A673 (cell line): ENCODE measurements around the gene ACKR2. TPM values are rescaled to one million over a fixed set of nuclear protein-coding genes. Genes with fewer than 3 reads are reported as not detected.

Experiments used
- BruUV-seq: library from RNA; stranded (reverse); fragments of 400-500 nt; replicated peaks from 2 replicates; lab custom pipeline; 2021; lab: Mats Ljungman, UMichigan
- CTCF ChIA-PET: fragments of 300-600 bp; sonication (Branson Sonifier 250); formaldehyde crosslinking; loops from one replicate; lab custom pipeline; 2022; ENCODE audit warnings: antibody characterized with exemption; lab: Charles Lee
- POLR2A ChIA-PET: fragments of 300-600 bp; sonication (Branson Sonifier 250); formaldehyde crosslinking; loops from one replicate; lab custom pipeline; 2022; ENCODE audit warnings: antibody characterized with exemption; ENCODE audit not compliant: low non-redundant PET; lab: Charles Lee
- DNase-seq: peaks from one replicate; pipeline ENCODE4 v3.0.0-alpha.2; 2015; ENCODE audit warnings: low spot score
- H3K27ac ChIP-seq: fragments of 200-600 bp; sonication (generic); 2 replicates; pipeline ENCODE4 v1.5.1; 2016; ENCODE audit warnings: mixed run types, low read depth, mild to moderate bottlenecking, mixed read lengths, antibody characterized with exemption, low read length; ENCODE audit not compliant: poor library complexity, severe bottlenecking
- H3K27me3 ChIP-seq: fragments of 200-600 bp; sonication (generic); replicated peaks from 2 replicates; pipeline ENCODE4 v1.6.1; 2017; ENCODE audit warnings: mixed run types, low read depth, mild to moderate bottlenecking, mixed read lengths, antibody characterized with exemption, low read length; ENCODE audit not compliant: insufficient read depth, poor library complexity
- H3K36me3 ChIP-seq: fragments of 200-600 bp; sonication (generic); 2 replicates; pipeline ENCODE4 v1.6.1; 2016; ENCODE audit warnings: mixed run types, mild to moderate bottlenecking, mixed read lengths, antibody characterized with exemption, low read length; ENCODE audit not compliant: insufficient read depth, poor library complexity, severe bottlenecking
- H3K4me1 ChIP-seq: fragments of 200-600 bp; sonication (generic); 2 replicates; pipeline ENCODE4 v1.6.1; 2017; ENCODE audit warnings: mixed run types, mild to moderate bottlenecking, mixed read lengths, antibody characterized with exemption, low read length; ENCODE audit not compliant: insufficient read depth, poor library complexity, severe bottlenecking
- H3K4me3 ChIP-seq: fragments of 200-600 bp; sonication (generic); 2 replicates; pipeline ENCODE4 v1.5.1; 2016; ENCODE audit warnings: low read depth, mixed run types, mild to moderate bottlenecking, mixed read lengths, low read length; ENCODE audit not compliant: poor library complexity, severe bottlenecking
- H3K9me3 ChIP-seq: fragments of 200-600 bp; sonication (generic); 2 replicates; pipeline ENCODE4 v1.6.1; 2016; ENCODE audit warnings: mixed run types, low read depth, mild to moderate bottlenecking, mixed read lengths, antibody characterized with exemption, low read length; ENCODE audit not compliant: poor library complexity, severe bottlenecking
- CTCF ChIP-seq: fragments of 300-800, 200-600 bp; sonication (generic); conservative IDR thresholded peaks from 2 replicates; pipeline ENCODE4 v1.5.1; 2017; ENCODE audit warnings: low read depth, mild to moderate bottlenecking, antibody characterized with exemption, low read length, moderate library complexity, mixed read lengths
- EZH2 ChIP-seq: fragments of 200-600 bp; sonication (generic); IDR thresholded peaks from 2 replicates; pipeline ENCODE4 v1.6.1; 2017; ENCODE audit warnings: borderline replicate concordance, low read depth, mild to moderate bottlenecking, mixed read lengths, antibody characterized with exemption, low read length; ENCODE audit not compliant: poor library complexity, severe bottlenecking
- intact Hi-C: fragments of 100-400 bp; cut with micrococcal nuclease; formaldehyde crosslinking; loops from one replicate; pipeline ENCODE4 v1.10.0; 2022; ENCODE audit not compliant: unreplicated experiment
- total RNA-seq: library from RNA; stranded (reverse); gene quantifications from 2 replicates; pipeline ENCODE4 v1.2.3, GENCODE V29; 2021

The ACKR2 gene
- total RNA-seq, 1 experiment from 2014 or later: not detected

GRCh38 chr3:42901073-42901415 lies 91.8 kb downstream of the ACKR2 start:
- TF ChIP-seq EZH2: no peak
- Histone ChIP-seq H3K4me3 (no peak overlapping the region), H3K27ac (no peak overlapping the region), H3K9me3 (no peaks in the 10 kb centered on the region), H3K4me1 (no peaks in the 10 kb centered on the region), H3K36me3 (no peaks in the 10 kb centered on the region), H3K27me3 (peaks cover 8% of the 10 kb centered on the region)
- ChIA-PET CTCF (no interaction called here), POLR2A (no interaction called here)
- no peak for DNase-seq
- intact Hi-C loops: no loop called here
- no TSS peak for BruUV-seq

DNA sequence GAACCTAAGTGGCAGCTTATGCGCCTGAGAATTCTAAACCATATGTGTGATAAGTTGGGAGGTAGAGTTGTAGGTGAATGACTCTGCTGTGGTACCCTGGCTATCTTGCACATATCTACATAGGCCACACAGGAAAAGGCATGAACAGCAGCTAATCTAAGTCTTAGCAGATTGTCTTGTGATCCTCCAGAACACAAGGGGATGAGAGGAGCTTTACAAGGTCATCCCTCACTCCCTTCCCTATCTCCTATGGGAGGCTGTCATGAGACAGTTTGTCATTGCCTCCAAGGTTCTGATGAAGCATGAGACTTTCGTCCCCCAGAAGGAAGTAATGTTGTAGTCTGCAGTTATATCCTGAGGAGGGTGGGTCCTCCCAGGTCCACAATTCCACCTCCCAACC lies 93.0 kb downstream of the ACKR2 start:
- no TSS peak for BruUV-seq
- Histone ChIP-seq H3K9me3 (no peaks in the 10 kb centered on the region), H3K4me3 (no peak overlapping the region), H3K27ac (no peak overlapping the region), H3K4me1 (no peaks in the 10 kb centered on the region), H3K36me3 (no peaks in the 10 kb centered on the region), H3K27me3 (peaks cover 8% of the 10 kb centered on the region)
- POLR2A ChIA-PET: no interaction called here
- intact Hi-C loops: no loop called here
- TF ChIP-seq EZH2: no peak
- TF ChIP-seq CTCF: no peak
- CTCF ChIA-PET: no interaction called here
- no peak for DNase-seq

- TF ChIP-seq EZH2 (no peak), CTCF (no peak)
- no peaks in the 10 kb centered on the region for H3K9me3 ChIP-seq
- CTCF ChIA-PET: no interaction called here
- BruUV-seq: no TSS peak
- peaks cover 8% of the 10 kb centered on the region for H3K27me3 ChIP-seq
- POLR2A ChIA-PET: no interaction called here
- no peak overlapping the region for H3K27ac ChIP-seq
- H3K4me3 ChIP-seq: no peak overlapping the region
- no peaks in the 10 kb centered on the region for H3K4me1 ChIP-seq
- DNase-seq: no peak
- intact Hi-C loops: no loop called here
- H3K36me3 ChIP-seq: no peaks in the 10 kb centered on the region
These were observed 94.8 kb downstream of the ACKR2 start for GRCh38 chr3:42904076-42904475.

- intact Hi-C loops: no loop called here
- H3K27ac ChIP-seq: no peak overlapping the region
- H3K27me3 ChIP-seq: peaks cover 8% of the 10 kb centered on the region
- no peaks in the 10 kb centered on the region for H3K4me1 ChIP-seq
- no TSS peak for BruUV-seq
- DNase-seq: no peak
- H3K9me3 ChIP-seq: no peaks in the 10 kb centered on the region
- no peak for TF ChIP-seq CTCF
- CTCF ChIA-PET: no interaction called here
- POLR2A ChIA-PET: no interaction called here
- no peaks in the 10 kb centered on the region for H3K36me3 ChIP-seq
- H3K4me3 ChIP-seq: no peak overlapping the region
These were observed 96.5 kb downstream of the ACKR2 start for GRCh38 chr3:42905740-42906069.
